Measurements from ENCODE around the gene PAH. TPM values are rescaled to one million over a fixed set of nuclear protein-coding genes. Genes with fewer than 3 reads are reported as not detected.

Gene PAH
- total RNA-seq, 2 experiments from 2014 or later: not detected

GRCh38 chr12:102808412-102808811 is 108.6 kb downstream of the PAH start:
- Histone ChIP-seq H3K9me3 (ENCODE audit: control insufficient read depth in 1 of 2, insufficient read depth in 1 of 2, low read length in 2 of 2) (no peaks in the 10 kb centered on the region), H3K4me3 (ENCODE audit: low read length) (no peak overlapping the region), H3K4me1 (ENCODE audit: insufficient read depth, low read length) (no peaks in the 10 kb centered on the region), H3K27ac (ENCODE audit: low read depth in 1 of 2, low read length in 2 of 2) (no peak overlapping the region), H3K36me3 (ENCODE audit: insufficient read depth, low read length) (no peaks in the 10 kb centered on the region), H3K27me3 (ENCODE audit: control insufficient read depth in 1 of 2, insufficient read depth in 2 of 2, low read length in 2 of 2) (no peaks in the 10 kb centered on the region)
- no peak overlapping the region for H3K27ac Mint-ChIP-seq
- no peaks in the 10 kb centered on the region for H3K36me3 Mint-ChIP-seq (ENCODE audit: low read depth)
- POLR2A ChIA-PET: no interaction called here
- peaks cover 6% of the 10 kb centered on the region for H3K27me3 Mint-ChIP-seq
- no peak overlapping the region for H3K4me3 Mint-ChIP-seq
- no peak for ATAC-seq (ENCODE audit: poor library complexity)
- intact Hi-C loops (cut with DNase I, micrococcal nuclease): no loop called here
- H3K4me1 Mint-ChIP-seq (ENCODE audit: low read depth): no peaks in the 10 kb centered on the region
- no peaks in the 10 kb centered on the region for H3K9me3 Mint-ChIP-seq
- CTCF ChIA-PET: no interaction called here
- TF ChIP-seq CTCF (IDR thresholded peaks at IDR 0.05): no peak
- no peak for DNase-seq

- peaks cover 3% of the 10 kb centered on the region for H3K27me3 Mint-ChIP-seq
- Histone ChIP-seq H3K4me1 (ENCODE audit: insufficient read depth, low read length) (no peaks in the 10 kb centered on the region), H3K36me3 (ENCODE audit: insufficient read depth, low read length) (no peaks in the 10 kb centered on the region), H3K4me3 (ENCODE audit: low read length) (no peak overlapping the region), H3K9me3 (ENCODE audit: control insufficient read depth in 1 of 2, insufficient read depth in 1 of 2, low read length in 2 of 2) (no peaks in the 10 kb centered on the region), H3K27ac (ENCODE audit: low read depth in 1 of 2, low read length in 2 of 2) (no peak overlapping the region), H3K27me3 (ENCODE audit: control insufficient read depth in 1 of 2, insufficient read depth in 2 of 2, low read length in 2 of 2) (no peaks in the 10 kb centered on the region)
- H3K4me1 Mint-ChIP-seq (ENCODE audit: low read depth): no peaks in the 10 kb centered on the region
- no peak for DNase-seq
- no peak overlapping the region for H3K27ac Mint-ChIP-seq
- no peak for TF ChIP-seq CTCF (IDR thresholded peaks at IDR 0.05)
- H3K36me3 Mint-ChIP-seq (ENCODE audit: low read depth): no peaks in the 10 kb centered on the region
- intact Hi-C loops (cut with DNase I, micrococcal nuclease): no loop called here
- no peak for ATAC-seq (ENCODE audit: poor library complexity)
- H3K4me3 Mint-ChIP-seq: no peak overlapping the region
- H3K9me3 Mint-ChIP-seq: peaks cover 3% of the 10 kb centered on the region
- ChIA-PET POLR2A (no interaction called here), CTCF (no interaction called here)
These were observed 110.5 kb downstream of the PAH start for GRCh38 chr12:102806592-102806991.

- ChIA-PET POLR2A (no interaction called here), CTCF (no interaction called here)
- intact Hi-C loops (cut with DNase I, micrococcal nuclease): no loop called here
- Histone ChIP-seq H3K4me1 (ENCODE audit: insufficient read depth, low read length) (no peaks in the 10 kb centered on the region), H3K4me3 (ENCODE audit: low read length) (no peak overlapping the region), H3K27me3 (ENCODE audit: control insufficient read depth in 1 of 2, insufficient read depth in 2 of 2, low read length in 2 of 2) (no peaks in the 10 kb centered on the region), H3K36me3 (ENCODE audit: insufficient read depth, low read length) (no peaks in the 10 kb centered on the region), H3K27ac (ENCODE audit: low read depth in 1 of 2, low read length in 2 of 2) (no peak overlapping the region), H3K9me3 (ENCODE audit: control insufficient read depth in 1 of 2, insufficient read depth in 1 of 2, low read length in 2 of 2) (no peaks in the 10 kb centered on the region)
- Mint-ChIP-seq H3K27me3 (peaks cover 3% of the 10 kb centered on the region), H3K27ac (no peak overlapping the region), H3K4me1 (ENCODE audit: low read depth) (no peaks in the 10 kb centered on the region), H3K9me3 (peaks cover 3% of the 10 kb centered on the region), H3K4me3 (no peak overlapping the region), H3K36me3 (ENCODE audit: low read depth) (no peaks in the 10 kb centered on the region)
- ATAC-seq (ENCODE audit: poor library complexity) (no peak), DNase-seq (no peak)
- no peak for TF ChIP-seq CTCF (IDR thresholded peaks at IDR 0.05)
These were observed 110.9 kb downstream of the PAH start for GRCh38 chr12:102806110-102806509.

Measured in CD4-positive, alpha-beta T cell (primary cell).